M059J (cell line): ENCODE data around the gene DPF3. TPM values are rescaled to one million over a fixed set of nuclear protein-coding genes. Genes with fewer than 3 reads are reported as not detected.
A peak's percentile ranks its signal among the peaks of the same experiment; 100 is the strongest.

Source experiments
- DNase-seq: peaks from one replicate; pipeline ENCODE4 v3.0.0-alpha.2; 2012; ENCODE audit warnings: low read depth
- total RNA-seq: library from RNA; depleted of rRNA; stranded (reverse); fragments of >200 nt; shearing (Covaris generic); gene quantifications from 2 replicates; pipeline ENCODE4 v1.2.3, GENCODE V29; 2014

Gene DPF3
- total RNA-seq, 1 experiment from 2014 or later, result 8.3 TPM

GRCh38 chr14:72646861-72647528 is 246.9 kb downstream of the DPF3 start:
- peak; percentile 59 for DNase-seq

GRCh38 chr14:72645706-72646105 is 248.2 kb downstream of the DPF3 start:
- DNase-seq, result no peak

GRCh38 chr14:72644758-72645489 is 249.0 kb downstream of the DPF3 start:
- DNase-seq, result no peak

- no peak for DNase-seq
These were observed 249.9 kb downstream of the DPF3 start for GRCh38 chr14:72644038-72644437.

- peak; percentile 98 for DNase-seq
These were observed 250.5 kb downstream of the DPF3 start for GRCh38 chr14:72643317-72643801.

- DNase-seq, result no peak
These were observed 252.9 kb downstream of the DPF3 start for GRCh38 chr14:72640911-72641485.

GRCh38 chr14:72638021-72638420 is 255.9 kb downstream of the DPF3 start:
- peak; percentile 95 for DNase-seq

- peak; percentile 49 for DNase-seq
These were observed 257.0 kb downstream of the DPF3 start for GRCh38 chr14:72636871-72637270.

- DNase-seq, result no peak
These were observed 257.8 kb downstream of the DPF3 start for GRCh38 chr14:72636094-72636493.

- DNase-seq, result no peak
These were observed 258.9 kb downstream of the DPF3 start for GRCh38 chr14:72634691-72635616.

GRCh38 chr14:72633551-72633950 is 260.4 kb downstream of the DPF3 start:
- DNase-seq, result no peak

- DNase-seq, result no peak
These were observed 261.2 kb downstream of the DPF3 start for GRCh38 chr14:72632727-72633126.

GRCh38 chr14:72631401-72631800 is 262.5 kb downstream of the DPF3 start:
- no peak for DNase-seq

- DNase-seq, result no peak
These were observed 263.5 kb downstream of the DPF3 start for GRCh38 chr14:72630374-72630773.

GRCh38 chr14:72629534-72629933 is 264.4 kb downstream of the DPF3 start:
- DNase-seq, result no peak

- no peak for DNase-seq
These were observed 268.2 kb downstream of the DPF3 start for GRCh38 chr14:72625689-72626088.

GRCh38 chr14:72621387-72622065 is 272.4 kb downstream of the DPF3 start:
- DNase-seq, result no peak

- no peak for DNase-seq
These were observed 274.0 kb downstream of the DPF3 start for GRCh38 chr14:72619881-72620280.

GRCh38 chr14:72619111-72619571 is 274.8 kb downstream of the DPF3 start:
- DNase-seq, result peak; percentile 78

- DNase-seq, result no peak
These were observed 275.5 kb downstream of the DPF3 start for GRCh38 chr14:72618424-72618823.
